Mononuclear cell (primary cell): Measurements from ENCODE around the gene MYD88. TPM values are rescaled to one million over a fixed set of nuclear protein-coding genes. Genes with fewer than 3 reads are reported as not detected.

Source experiments
- H3K27me3 ChIP-seq: 2 replicates; pipeline ENCODE4 v1.6.0; 2011; ENCODE audit warnings: low read length, control low read depth; ENCODE audit not compliant: insufficient read depth
- H3K4me1 ChIP-seq: 2 replicates; pipeline ENCODE4 v1.5.1; 2011; ENCODE audit warnings: mild to moderate bottlenecking, low read length, control low read depth; ENCODE audit not compliant: insufficient read depth
- H3K4me3 ChIP-seq: 2 replicates; pipeline ENCODE4 v1.5.1; 2011; ENCODE audit warnings: mild to moderate bottlenecking, low read length, moderate library complexity
- H3K9me3 ChIP-seq: 2 replicates; pipeline ENCODE4 v1.5.1; 2011; ENCODE audit warnings: low read depth, mild to moderate bottlenecking, control low read depth, low read length
- total RNA-seq: library from RNA; depleted of rRNA; stranded (reverse); fragments of >200 nt; gene quantifications from one replicate; pipeline ENCODE4 v1.2.3, GENCODE V29; 2012

MYD88 gene
- 23.1 TPM for total RNA-seq

DNA sequence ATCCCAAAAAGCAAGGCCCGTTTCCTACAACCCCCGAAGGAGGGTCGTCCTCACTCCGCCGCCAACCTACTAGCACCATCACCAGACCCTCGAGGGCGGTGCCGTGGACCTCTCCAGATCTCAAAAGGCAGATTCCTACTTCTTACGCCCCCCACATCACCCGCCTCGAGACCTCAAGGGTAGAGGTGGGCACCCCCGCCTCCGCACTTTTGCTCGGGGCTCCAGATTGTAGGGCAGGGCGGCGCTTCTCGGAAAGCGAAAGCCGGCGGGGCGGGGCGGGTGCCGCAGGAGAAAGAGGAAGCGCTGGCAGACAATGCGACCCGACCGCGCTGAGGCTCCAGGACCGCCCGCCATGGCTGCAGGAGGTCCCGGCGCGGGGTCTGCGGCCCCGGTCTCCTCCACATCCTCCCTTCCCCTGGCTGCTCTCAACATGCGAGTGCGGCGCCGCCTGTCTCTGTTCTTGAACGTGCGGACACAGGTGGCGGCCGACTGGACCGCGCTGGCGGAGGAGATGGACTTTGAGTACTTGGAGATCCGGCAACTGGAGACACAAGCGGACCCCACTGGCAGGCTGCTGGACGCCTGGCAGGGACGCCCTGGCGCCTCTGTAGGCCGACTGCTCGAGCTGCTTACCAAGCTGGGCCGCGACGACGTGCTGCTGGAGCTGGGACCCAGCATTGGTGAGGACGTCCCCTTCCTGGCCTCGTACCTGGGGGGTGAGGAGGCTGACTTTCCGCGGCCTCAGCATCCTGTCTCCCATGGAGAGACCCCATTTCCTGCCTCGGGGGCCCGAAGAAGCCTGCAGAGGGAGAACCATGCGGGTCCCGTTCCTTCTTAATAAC, at the start of gene MYD88:
TSS of gene MYD88 (plus strand) at position 313 of the 842 bp plus-strand sequence. CDS start at position 353, 40 bp downstream.
- Histone ChIP-seq H3K4me3 (peak within 1 kb of the TSS; percentile 84), H3K9me3 (no peaks in the 10 kb centered on the region), H3K27me3 (no peaks in the 10 kb centered on the region), H3K4me1 (peaks cover 67% of the 10 kb centered on the region)

DNA sequence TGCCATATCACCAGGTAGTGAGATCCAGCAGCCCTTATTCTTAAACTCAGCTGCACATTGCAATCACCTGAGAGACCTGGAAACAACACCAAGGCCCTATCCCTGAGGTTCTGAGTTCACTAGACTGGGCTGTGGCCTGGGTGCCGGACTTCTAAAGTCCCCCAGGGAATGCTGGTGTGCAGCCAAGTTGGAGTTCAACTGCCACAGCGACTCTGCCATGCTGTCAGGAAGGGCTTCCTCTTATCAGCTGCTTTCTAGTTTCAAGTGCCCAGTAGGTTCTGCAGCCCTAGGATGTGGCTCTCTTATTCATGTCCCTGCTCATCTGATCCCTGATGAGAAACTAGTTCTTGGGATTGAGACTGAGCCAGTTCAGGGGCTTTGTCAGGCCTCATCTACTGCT, 49.3 kb upstream of the MYD88 start:
- H3K9me3 ChIP-seq = peaks cover 3% of the 10 kb centered on the region
- no peaks in the 10 kb centered on the region for H3K27me3 ChIP-seq
- H3K4me1 ChIP-seq = no peaks in the 10 kb centered on the region
- H3K4me3 ChIP-seq = no peak overlapping the region

DNA sequence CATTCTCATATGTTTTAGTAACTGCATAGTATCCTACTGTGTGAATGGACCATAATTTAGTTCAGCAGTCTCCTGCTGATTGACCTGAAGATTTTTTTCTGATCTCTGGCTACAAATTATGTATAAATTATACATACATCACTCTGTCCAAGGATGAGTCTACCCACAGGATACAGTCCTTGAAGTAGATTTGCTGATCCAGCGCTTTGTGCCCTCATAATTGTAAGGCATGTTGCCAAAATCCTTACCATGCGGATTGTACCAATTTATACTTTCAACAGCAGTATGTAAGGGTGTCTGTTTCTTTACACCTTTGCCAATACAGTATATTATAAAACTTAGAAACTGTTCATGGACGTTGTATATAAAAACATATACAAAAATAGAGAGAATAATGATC, 48.0 kb upstream of the MYD88 start:
- no peaks in the 10 kb centered on the region for H3K9me3 ChIP-seq
- no peaks in the 10 kb centered on the region for H3K27me3 ChIP-seq
- no peak overlapping the region for H3K4me3 ChIP-seq
- no peaks in the 10 kb centered on the region for H3K4me1 ChIP-seq

DNA sequence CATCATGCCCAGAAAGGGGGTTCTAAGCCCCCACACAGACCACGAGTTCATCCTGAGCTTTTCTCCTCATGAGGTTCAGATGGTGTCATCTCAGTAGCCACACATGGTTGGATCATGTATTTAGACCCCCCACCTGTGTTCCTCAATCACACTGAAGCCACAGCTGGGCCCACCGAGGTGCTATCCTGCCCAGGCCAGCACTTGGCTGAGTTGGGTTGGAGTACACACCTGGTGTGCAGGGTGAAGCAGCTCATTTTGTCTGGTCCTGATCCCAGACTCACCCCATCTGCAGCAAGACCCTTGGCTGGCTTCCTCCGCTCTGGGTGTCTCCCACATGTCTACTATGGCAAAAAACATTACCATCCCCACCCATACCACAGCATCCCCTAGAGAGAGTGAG, 43.5 kb upstream of the MYD88 start:
- no peaks in the 10 kb centered on the region for H3K4me1 ChIP-seq
- no peak overlapping the region for H3K4me3 ChIP-seq
- H3K27me3 ChIP-seq = no peaks in the 10 kb centered on the region
- H3K9me3 ChIP-seq = no peaks in the 10 kb centered on the region

DNA sequence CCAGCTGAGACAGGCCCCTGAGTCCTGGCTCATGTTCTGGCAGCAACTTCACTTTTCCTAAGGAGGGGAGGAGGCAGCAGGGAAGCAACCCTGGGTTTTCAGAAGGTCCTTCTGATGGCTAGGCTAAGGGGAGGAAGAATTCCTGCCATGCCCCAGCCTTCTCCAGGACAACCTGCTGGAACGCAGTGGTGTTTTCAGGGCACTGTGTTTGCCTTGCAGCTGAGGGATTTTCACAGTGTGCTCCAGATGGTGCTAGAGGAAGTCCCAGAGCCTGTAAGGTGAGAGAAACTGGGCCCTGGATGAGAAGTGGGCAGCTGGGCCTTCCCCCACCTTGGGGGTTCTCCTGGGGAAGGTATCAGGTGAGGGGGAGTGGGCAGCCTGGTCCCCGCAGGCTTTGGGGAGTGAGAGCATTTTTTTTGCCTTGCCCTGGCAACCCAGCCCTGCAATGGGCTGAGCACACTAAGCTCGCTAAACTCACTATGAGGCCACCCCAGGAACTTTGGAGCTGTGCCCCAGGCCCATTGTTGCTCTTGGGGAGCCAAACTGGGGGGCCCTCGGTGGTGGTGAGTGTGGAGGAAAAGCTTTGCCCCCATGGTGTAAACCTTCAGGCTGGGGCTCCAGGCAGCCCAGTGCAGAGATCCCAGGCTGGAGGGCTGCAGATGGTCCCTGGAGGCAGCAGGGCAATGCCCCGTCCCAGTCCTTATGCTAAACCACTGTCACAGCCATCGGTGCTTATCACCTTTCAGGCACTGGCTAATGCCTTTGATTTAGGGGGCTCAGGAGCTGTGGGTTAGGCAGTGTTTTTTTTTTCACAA, 42.6 kb upstream of the MYD88 start:
- Histone ChIP-seq H3K4me1 (no peaks in the 10 kb centered on the region), H3K27me3 (no peaks in the 10 kb centered on the region), H3K4me3 (no peak overlapping the region), H3K9me3 (no peaks in the 10 kb centered on the region)

DNA sequence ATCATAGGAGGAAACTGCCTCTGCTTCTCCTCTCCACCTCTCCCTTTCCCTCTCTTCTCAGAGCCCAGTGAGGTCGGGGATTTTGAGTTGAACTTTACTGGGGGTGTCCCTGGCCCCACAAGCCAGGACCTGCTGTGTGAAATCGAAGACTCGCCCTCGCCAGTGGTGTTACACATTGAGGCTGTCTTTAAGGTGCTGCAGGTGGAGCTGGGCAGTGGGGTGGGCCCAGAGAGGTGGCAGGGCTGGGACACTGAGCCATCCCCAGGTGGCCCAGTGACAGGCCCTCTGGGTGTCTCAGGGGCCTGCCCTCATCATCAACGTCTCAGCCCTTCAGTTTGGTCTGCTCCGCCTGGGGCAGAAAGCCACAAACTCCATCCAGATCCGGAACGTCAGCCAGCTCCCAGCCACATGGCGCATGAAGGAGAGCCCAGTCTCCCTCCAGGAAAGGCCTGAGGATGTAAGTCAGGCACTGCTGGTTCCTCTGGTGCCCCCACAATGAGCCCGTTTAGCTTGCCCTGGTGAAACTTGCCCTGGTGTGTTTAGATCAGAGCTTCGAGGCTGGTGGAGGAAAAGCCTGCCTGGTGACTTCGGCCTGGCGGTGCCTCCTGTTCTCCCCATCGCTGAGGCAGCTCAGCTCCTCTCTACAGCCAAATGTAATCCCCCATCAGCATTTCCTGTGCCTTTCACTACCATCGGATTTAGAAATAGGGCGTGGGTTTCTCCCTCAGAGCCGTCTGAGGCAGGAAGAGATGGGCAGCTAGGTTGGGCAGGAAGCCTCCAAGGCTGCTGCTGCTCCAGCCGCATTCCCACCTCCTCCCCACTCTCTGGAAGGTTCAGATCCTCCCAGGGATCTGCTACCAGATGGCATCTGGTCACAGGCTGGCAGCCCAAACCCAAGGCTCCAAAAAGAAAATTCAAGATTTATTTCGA, 40.8 kb upstream of the MYD88 start:
- no peaks in the 10 kb centered on the region for H3K9me3 ChIP-seq
- peaks cover 13% of the 10 kb centered on the region for H3K4me1 ChIP-seq
- no peaks in the 10 kb centered on the region for H3K27me3 ChIP-seq
- H3K4me3 ChIP-seq = no peak overlapping the region

DNA sequence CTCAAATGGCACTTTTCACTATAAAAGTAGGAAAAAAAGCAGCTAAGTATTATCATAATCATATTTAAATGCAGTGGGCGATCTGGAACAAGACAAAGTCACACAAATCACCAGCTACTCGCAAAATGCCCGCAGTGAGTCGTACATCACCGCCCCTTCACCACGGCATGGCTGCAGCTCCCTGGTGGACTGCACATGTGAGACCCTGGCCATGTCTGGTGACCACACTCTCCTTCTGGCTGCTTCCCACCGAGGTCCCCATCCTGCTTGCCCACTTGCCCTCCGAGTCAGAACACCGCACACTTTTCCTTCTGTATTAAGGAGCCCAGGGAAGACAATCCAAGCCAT, 40.1 kb upstream of the MYD88 start:
- Histone ChIP-seq H3K9me3 (no peaks in the 10 kb centered on the region), H3K4me1 (peaks cover 18% of the 10 kb centered on the region), H3K4me3 (no peak overlapping the region), H3K27me3 (no peaks in the 10 kb centered on the region)

DNA sequence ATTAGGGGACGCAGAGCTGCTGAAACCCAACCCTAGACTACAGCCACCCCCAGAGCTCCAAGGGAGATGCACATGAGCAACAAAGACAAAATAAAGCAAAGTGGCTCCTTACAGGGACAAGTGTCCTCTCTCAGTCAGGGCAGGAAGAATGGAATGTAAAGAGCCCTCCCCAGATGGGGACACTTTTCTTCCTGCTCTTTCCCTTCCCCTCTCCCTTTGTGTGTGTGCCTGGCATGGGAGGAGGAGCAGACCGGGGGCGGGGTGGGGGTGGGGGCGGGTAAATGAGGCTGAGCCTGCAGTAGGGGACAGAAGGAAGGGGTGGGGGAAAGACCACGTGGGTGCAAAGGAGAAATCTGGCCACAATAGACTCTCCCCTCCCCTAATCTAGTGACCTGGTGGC, 38.9 kb upstream of the MYD88 start:
- Histone ChIP-seq H3K27me3 (no peaks in the 10 kb centered on the region), H3K4me3 (no peak overlapping the region), H3K9me3 (no peaks in the 10 kb centered on the region), H3K4me1 (peaks cover 18% of the 10 kb centered on the region)

DNA sequence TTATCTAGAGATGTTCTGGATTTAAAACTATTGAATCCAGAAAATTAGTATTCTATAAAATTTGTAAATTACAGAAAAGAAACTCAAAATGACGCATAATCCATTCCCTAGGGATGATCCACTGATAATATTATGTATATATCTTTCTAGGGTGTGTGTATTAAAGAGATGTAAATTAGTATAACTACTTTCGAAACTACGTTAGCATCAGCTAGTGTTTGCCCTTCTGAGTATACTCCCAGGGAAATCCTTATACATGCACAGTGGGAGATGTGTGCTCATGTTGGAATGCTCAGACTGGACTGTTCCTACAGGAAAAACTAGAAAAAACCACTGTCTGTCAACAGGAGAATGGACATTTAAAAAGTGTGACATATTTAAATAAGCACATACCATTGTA, 38.0 kb upstream of the MYD88 start:
- no peak overlapping the region for H3K4me3 ChIP-seq

DNA sequence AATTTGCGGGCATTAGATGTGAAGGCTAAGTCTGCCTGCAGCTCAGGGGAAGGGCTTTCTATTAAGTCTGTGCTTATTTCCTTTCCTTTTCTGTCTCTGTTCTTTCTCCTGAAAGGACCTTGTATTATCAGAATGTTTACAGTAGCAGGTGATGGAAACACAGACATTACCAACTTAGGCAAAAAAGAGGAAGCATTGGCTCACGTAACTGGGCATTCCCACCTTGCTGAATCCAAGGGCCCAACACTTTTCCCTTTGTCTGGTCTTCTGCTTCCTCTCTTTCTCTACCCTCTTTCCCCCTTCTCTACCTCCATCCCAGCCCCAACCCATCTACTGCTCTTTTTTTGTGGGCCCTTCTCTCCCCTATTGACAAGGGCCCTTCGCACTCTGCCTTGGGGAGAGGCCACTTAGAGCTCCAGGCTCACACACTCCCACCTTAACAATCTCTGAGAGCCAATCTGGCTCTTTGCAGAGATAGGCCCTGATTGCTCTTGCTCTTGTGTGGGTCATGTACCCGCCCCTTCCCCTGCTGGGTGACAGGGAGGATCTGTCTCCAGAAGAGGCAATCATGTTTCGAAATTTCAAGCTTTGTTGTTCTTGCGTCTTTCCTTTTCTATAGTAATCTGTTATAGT, 36.5 kb upstream of the MYD88 start:
- H3K4me1 ChIP-seq = peaks cover 21% of the 10 kb centered on the region
- H3K9me3 ChIP-seq = peaks cover 6% of the 10 kb centered on the region
- no peak overlapping the region for H3K4me3 ChIP-seq
- H3K27me3 ChIP-seq = no peaks in the 10 kb centered on the region

More for the DNA sequence above, 38.0 kb upstream of the MYD88 start:
- H3K27me3 ChIP-seq = no peaks in the 10 kb centered on the region
- H3K4me1 ChIP-seq = peaks cover 18% of the 10 kb centered on the region
- H3K9me3 ChIP-seq = peaks cover 3% of the 10 kb centered on the region

DNA sequence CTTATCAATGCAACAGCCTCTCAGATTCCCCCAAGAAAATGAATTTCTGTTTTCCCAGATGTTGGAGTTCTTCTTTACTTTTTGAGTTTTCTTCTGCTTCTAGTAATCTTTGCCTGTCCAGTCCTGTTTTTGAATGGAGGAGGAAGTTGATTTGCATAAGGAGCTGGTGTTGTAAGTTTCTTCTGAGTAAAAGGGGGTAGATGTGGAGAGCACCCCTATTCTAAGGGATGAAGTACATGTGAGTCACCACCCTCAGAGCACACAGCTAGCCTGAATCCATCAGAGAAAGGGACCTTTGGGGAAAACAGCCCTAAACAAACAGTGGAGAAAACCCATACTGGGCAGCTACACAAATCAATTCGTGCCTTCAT, 36.0 kb upstream of the MYD88 start:
- Histone ChIP-seq H3K9me3 (peaks cover 6% of the 10 kb centered on the region), H3K4me1 (peaks cover 26% of the 10 kb centered on the region), H3K4me3 (no peak overlapping the region), H3K27me3 (no peaks in the 10 kb centered on the region)

DNA sequence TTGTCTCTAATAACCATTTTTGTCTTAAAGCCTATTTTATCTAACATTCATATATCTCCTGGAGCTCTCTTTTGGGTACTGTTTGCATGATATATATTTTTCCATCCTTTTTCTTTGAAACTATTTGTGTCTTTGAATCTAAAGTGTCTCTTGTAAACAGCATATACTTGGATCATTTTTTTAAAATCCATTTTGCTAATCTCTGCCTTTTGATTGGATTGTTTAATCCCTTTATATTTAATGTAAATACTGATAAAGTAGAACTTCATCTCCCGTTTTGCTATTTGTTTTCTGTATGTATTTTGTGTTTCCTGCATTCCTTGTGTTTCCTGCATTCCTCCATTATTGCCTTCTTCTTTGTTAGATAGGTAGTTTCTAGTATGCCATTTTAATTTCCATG, 32.9 kb upstream of the MYD88 start:
- no peak overlapping the region for H3K4me3 ChIP-seq

DNA sequence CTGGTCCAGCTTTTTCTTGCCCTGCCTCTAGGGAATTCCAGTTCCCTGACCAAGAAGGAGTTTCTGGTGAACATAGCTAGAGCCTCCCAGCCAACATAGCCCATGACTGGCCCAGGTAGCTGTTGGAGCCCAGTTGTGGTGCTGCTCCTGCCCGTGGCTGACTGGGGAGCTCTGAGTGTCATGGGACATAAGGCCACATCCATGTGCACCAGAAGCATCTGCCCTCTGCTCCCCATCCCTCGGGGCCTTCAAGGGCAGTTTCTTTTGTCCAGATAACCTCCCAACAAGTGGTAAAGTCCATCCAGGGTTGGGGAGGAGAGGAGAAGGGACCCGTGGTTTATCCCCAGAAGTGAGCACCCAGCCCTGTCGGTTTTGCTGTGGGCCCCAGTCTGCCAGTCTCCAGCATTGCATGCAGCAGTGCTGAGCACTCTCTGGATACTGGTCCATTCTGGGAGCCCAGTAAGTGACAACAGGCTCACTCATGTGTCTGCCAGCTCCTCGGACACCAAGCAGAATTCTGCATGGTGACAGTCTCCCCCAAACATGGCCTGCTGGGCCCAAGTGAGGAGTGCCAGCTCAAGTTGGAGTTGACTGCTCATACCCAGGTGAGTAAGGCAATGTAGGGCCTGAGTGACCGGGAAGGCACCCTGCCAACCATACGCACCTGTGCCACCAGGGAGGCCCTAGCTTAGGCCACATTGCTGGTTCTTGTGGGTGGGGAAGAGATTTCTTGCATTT, 30.4 kb upstream of the MYD88 start:
- no peaks in the 10 kb centered on the region for H3K27me3 ChIP-seq
- H3K9me3 ChIP-seq = peaks cover 6% of the 10 kb centered on the region
- H3K4me1 ChIP-seq = peaks cover 38% of the 10 kb centered on the region
- H3K4me3 ChIP-seq = no peak overlapping the region

More for the DNA sequence above, 32.9 kb upstream of the MYD88 start:
- H3K27me3 ChIP-seq = no peaks in the 10 kb centered on the region
- H3K4me1 ChIP-seq = peaks cover 51% of the 10 kb centered on the region
- H3K9me3 ChIP-seq = peaks cover 6% of the 10 kb centered on the region
